ENCODE measurements around the gene NSUN6.
A peak's percentile ranks its signal among the peaks of the same experiment; 100 is the strongest.

Gene NSUN6

DNA sequence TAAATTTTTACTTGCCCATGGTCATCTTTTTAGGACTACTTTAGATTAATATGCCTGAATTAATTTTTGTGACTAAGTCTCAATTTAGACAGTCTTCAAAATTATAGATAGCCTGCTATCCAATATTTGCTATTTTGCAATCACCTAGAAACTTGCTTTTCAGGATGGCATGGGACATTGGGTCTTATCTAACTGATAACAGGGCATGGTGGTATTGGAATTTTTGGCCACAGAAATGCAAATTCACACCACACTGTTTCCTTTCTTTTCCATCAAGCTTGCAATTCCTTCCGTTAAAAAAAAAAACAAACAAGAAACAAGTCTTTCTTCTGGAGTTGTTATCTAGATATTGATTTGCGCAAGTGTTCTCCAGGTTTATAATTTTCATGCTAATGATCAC lies 16.6 kb upstream of the NSUN6 start:
- TF ChIP-seq, protein P1, sequence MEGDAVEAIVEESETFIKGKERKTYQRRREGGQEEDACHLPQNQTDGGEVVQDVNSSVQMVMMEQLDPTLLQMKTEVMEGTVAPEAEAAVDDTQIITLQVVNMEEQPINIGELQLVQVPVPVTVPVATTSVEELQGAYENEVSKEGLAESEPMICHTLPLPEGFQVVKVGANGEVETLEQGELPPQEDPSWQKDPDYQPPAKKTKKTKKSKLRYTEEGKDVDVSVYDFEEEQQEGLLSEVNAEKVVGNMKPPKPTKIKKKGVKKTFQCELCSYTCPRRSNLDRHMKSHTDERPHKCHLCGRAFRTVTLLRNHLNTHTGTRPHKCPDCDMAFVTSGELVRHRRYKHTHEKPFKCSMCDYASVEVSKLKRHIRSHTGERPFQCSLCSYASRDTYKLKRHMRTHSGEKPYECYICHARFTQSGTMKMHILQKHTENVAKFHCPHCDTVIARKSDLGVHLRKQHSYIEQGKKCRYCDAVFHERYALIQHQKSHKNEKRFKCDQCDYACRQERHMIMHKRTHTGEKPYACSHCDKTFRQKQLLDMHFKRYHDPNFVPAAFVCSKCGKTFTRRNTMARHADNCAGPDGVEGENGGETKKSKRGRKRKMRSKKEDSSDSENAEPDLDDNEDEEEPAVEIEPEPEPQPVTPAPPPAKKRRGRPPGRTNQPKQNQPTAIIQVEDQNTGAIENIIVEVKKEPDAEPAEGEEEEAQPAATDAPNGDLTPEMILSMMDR (IDR thresholded peaks at IDR 0.05; ENCODE audit: poor library complexity, severe bottlenecking) = no peak
- ATAC-seq (ENCODE audit: low read depth) (no peak), DNase-seq (ENCODE audit: low spot score) (no peak)
- H3K4me1 ChIP-seq (ENCODE audit: insufficient read depth, poor library complexity, severe bottlenecking) = peaks cover 30% of the 10 kb centered on the region
- no peaks in the 10 kb centered on the region for H3K27me3 ChIP-seq (ENCODE audit: insufficient read depth, poor library complexity, severe bottlenecking)
- H3K4me3 ChIP-seq (ENCODE audit: severe bottlenecking) = no peak overlapping the region
- peak overlapping the region; percentile 75 for H3K27ac ChIP-seq (ENCODE audit: poor library complexity, severe bottlenecking)
- no peaks in the 10 kb centered on the region for H3K9me3 ChIP-seq (ENCODE audit: severe bottlenecking)
- H3K36me3 ChIP-seq (ENCODE audit: low read depth) = peaks cover 60% of the 10 kb centered on the region

DNA sequence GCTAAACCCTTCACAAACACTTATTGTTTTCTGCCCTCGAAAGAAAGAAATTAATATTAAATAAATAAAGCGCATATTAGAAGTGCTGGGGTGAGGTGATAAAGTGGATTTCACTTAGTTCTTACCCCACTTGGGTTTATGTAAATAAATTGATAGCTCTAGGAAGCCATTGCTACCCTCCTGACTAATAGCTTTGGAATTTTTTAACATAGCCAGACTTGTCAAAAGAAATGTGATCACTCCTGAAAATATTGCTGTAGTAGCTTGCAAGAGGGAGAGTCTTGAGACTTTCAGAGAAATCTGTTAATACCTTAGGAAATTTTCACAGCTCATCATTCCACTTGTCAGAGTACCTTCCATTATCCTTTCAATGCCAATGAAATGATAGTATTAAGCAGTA lies 15.4 kb upstream of the NSUN6 start:
- Histone ChIP-seq H3K4me3 (ENCODE audit: severe bottlenecking) (no peak overlapping the region), H3K27me3 (ENCODE audit: insufficient read depth, poor library complexity, severe bottlenecking) (no peaks in the 10 kb centered on the region), H3K27ac (ENCODE audit: poor library complexity, severe bottlenecking) (peak overlapping the region; percentile 75), H3K4me1 (ENCODE audit: insufficient read depth, poor library complexity, severe bottlenecking) (peaks cover 33% of the 10 kb centered on the region), H3K9me3 (ENCODE audit: severe bottlenecking) (no peaks in the 10 kb centered on the region), H3K36me3 (ENCODE audit: low read depth) (peaks cover 48% of the 10 kb centered on the region)
- ATAC-seq (ENCODE audit: low read depth) (peak; percentile 88), DNase-seq (ENCODE audit: low spot score) (no peak)
- TF ChIP-seq, protein P1 (IDR thresholded peaks at IDR 0.05; ENCODE audit: poor library complexity, severe bottlenecking) = no peak

DNA sequence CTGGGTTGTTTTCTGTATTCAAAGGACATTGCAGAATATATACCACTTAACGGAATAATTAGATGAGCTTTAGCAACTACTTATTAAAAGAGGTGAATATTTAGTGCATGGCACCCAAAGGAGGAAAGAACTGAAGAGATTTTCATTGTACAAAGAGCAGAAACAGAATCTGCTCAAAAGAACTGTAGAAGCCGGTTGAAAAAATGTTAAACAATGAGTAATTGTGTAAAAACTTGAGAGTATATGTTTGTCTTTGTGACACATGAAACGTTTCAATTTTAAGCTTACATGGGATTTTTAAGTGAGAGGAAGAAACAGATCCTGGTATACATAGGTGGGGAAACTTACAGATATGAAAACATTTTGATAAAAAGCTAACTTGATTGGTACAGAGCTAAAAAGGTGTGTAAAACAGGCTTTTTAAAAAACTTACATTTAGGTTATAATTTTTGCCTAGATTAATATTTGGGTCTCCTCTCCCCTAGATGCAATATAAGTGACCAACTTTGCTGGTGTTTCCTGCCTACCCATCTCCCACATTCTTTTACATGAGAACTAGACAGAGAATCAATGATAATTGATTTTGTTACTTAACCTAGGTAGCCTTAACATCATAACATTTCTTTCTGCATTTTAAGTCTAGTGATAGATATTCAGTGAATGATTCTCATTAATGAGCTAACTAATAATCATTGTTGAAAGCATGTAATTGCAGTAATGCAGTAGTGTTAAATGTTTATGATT lies 14.6 kb upstream of the NSUN6 start:
- Histone ChIP-seq H3K4me3 (ENCODE audit: severe bottlenecking) (no peak overlapping the region), H3K36me3 (ENCODE audit: low read depth) (peaks cover 44% of the 10 kb centered on the region), H3K27ac (ENCODE audit: poor library complexity, severe bottlenecking) (peak overlapping the region; percentile 75), H3K9me3 (ENCODE audit: severe bottlenecking) (no peaks in the 10 kb centered on the region), H3K27me3 (ENCODE audit: insufficient read depth, poor library complexity, severe bottlenecking) (no peaks in the 10 kb centered on the region), H3K4me1 (ENCODE audit: insufficient read depth, poor library complexity, severe bottlenecking) (peaks cover 40% of the 10 kb centered on the region)
- DNase-seq (ENCODE audit: low spot score) = no peak
- TF ChIP-seq, protein P1 (IDR thresholded peaks at IDR 0.05; ENCODE audit: poor library complexity, severe bottlenecking) = no peak
- peak; percentile 43; the same call in 2 of the 3 replicates for ATAC-seq (ENCODE audit: low read depth)

DNA sequence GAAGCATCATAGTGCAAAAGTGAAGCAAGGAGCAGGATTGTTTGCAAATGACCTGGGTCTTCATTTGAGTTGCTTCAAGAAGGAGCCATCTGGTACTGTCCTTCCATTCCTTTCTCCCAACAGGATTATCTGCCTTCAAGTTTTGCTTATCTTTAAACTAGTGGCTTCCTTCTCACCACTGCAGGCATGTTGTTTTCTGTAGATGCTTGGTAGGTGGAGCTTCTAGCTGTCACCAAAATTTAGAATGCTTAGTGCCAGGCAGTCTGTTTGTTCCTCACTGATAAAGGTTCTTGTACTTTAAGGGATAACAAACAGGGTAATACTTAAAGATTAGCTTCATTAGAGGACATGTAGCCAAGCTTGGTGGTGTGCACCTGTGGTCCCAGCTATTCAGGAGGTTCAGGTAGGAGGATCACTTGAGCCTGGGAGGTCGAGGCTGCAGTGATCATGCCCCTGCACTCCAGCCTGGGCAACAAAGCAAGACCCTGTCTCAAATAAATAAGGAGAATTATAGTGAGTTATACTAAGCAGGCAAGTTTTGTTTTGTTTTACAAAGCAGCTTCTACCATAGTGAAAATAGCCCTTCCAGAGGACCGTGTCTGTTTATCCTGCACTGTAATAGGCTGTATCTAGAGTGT lies 13.6 kb upstream of the NSUN6 start:
- no peaks in the 10 kb centered on the region for H3K27me3 ChIP-seq (ENCODE audit: insufficient read depth, poor library complexity, severe bottlenecking)
- peak overlapping the region; percentile 75 for H3K27ac ChIP-seq (ENCODE audit: poor library complexity, severe bottlenecking)
- H3K4me1 ChIP-seq (ENCODE audit: insufficient read depth, poor library complexity, severe bottlenecking) = peaks cover 45% of the 10 kb centered on the region
- DNase-seq (ENCODE audit: low spot score) (no peak), ATAC-seq (ENCODE audit: low read depth) (no peak)
- H3K36me3 ChIP-seq (ENCODE audit: low read depth) = peaks cover 39% of the 10 kb centered on the region
- H3K4me3 ChIP-seq (ENCODE audit: severe bottlenecking) = no peak overlapping the region
- TF ChIP-seq, protein P1 (IDR thresholded peaks at IDR 0.05; ENCODE audit: poor library complexity, severe bottlenecking) = no peak
- no peaks in the 10 kb centered on the region for H3K9me3 ChIP-seq (ENCODE audit: severe bottlenecking)

Measured in RWPE2 (cell line).